ENCODE results near the gene ACSF3.
"Not testable (repeated sequence)": the region's sequence is repeated elsewhere in the genome, so short reads cannot be mapped to it uniquely, and the experiment has no call there.

The ACSF3 gene

DNA sequence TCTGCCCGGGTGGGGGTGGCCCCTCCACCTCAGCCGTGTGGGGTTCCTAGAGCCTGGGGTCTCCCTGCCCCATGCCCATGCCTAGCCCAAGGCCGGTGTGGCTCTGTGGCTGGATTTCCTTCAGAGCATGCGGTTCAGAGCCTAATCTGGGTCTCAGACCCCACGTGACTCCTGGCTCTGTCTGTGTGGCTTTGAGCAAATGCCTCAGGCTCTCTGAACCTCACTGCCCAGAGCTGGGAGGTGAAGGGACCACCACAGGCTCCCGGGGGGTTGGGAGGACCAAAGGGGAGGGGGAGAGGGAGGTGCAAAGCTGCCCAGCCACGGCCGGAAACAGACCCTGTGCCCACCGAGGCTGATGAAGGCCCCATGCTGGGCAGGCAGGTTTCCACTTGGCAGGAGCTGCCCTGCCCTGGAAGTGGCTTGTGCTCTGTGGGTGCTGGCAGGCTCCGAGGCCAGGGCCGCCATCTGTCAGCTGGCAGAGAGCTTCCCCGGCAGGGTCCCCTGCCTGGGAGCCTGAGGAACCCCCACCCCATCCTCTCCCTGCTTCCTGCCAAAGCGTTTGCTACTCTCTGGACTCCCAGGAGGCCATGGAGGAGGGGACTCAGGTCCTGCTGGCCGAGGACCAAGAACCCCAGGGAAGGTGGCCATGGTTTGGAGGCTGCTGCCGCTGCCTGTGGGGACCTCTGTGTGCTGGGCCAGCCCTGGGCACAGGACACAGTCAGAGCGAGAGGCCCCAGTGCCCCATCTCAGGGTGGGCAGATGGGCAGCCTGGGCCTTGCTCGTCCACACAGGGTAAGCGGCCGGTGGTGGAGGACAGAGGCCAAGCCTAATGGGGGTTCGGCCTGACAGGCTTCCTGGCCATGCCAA, 81.9 kb downstream of the ACSF3 start:
- DNase-seq (ENCODE audit: low spot score): no peak

DNA sequence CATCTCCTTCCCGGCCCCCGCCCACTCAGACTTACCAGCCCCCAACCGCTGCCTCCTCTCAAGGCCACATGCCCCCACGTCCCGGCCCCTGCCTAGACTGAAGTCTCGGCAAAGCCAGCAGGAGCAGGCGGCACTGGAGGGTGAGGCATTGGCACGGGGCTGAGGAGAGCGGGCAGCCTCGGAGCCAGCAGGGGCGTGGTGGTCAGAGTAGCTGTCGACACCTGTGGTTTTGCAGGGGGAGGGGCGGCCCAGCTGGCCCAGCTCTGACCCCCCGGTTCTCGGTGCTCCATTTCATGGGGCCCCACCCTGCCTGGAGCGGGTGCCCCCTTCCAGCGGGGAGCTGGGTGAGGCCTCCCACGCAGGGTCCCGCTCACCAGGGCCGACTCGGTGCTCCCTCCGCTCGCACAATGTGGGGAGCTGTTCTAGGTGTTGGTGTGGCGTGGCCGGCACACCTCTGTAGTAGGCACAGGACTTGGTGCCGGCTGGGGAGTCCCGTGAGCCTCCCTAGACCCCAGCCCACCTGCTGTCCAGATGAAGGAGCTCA, 82.6 kb downstream of the ACSF3 start:
- no peak for DNase-seq (ENCODE audit: low spot score)

DNA sequence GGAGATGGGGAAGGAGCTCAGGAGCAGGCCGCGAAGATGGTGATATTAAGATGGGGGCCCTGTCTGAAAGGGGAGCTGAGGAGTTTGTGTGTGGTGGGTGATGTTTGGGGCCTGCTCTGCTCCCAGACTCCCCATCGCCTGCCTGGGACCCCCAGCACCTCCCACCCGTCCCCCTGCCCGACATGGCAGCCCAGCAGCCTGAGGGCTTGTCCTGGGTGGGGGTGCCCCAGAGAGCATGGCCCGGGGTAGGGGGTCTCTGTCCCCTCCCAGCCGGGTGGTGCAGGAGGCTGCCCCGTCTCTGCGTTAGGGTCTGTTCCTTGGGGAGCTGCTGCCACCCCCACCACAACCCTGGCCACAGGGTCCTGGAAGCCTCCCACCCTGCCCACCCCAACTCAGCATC, 83.1 kb downstream of the ACSF3 start:
- DNase-seq (ENCODE audit: low spot score): no peak

DNA sequence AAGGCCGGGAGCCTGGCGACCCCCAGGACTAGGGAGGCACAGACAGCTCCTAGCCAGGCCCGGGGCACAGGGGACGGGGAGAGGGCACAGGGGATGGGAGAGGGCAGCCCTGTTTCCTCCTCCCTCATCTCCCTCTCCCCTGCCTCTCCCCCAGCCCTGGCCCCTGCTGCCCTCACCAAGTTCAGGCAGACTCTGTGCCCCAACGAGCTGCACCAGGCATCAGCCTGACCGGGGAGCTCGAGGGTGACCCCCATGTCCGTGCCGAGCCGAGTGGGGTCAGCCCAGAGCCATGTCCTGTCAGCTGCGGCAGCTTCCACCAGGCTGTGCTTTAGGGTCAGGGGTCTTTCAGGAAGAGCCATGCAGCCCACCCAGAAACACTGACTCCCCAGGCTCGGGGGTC, 83.8 kb downstream of the ACSF3 start:
- DNase-seq (ENCODE audit: low spot score): no peak

DNA sequence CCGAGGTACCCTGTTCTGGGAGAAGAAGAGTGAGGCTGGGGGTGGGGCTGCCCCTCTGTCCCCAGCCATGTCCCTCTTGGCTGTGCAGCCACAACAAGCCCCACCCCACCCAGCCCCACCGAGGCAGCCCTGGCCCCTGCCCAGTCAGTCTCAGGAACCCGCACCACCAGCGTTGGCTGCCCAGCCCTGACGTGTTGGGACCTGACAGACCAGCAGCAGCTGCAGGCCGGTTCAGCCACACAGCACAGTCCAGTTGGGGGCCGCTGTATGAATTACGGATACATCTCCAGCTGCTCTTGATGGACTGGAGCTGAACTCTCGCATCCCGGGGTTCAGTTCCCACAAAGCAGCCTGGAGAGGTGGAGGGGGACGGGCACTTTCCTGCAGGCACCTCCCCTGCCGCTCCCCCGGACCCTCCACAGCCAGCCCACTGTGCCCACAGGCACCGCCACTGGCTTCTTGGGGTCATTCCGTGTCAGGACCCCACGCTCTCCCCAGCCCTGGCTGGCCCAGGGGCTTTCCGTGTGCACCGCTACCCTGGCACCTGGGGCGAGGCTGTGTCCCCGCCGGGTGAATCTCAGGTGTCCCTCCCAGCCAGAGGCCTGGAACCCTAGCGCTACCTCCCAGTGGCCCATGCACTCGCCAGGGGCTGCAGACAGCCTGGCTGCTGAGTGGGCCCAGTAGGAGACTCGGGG, 84.9 kb downstream of the ACSF3 start:
- no peak for DNase-seq (ENCODE audit: low spot score)

DNA sequence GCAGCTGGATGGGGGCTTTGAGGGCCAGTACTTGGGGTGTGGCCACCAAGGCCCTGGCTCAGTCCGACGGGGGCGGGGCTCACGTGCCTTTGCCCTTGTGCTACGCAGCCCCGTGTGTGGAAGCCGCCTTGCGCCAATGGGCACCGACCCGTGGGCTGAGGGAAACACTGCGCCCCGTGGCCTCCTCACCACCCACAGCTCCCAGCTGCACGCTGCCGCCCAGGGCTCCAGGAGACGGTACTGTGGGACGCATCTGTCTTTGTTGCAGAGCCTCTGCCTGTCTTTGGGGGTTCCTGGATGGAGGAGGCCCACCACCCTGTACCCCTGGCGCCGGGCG, 85.5 kb downstream of the ACSF3 start:
- DNase-seq (ENCODE audit: low spot score): no peak

DNA sequence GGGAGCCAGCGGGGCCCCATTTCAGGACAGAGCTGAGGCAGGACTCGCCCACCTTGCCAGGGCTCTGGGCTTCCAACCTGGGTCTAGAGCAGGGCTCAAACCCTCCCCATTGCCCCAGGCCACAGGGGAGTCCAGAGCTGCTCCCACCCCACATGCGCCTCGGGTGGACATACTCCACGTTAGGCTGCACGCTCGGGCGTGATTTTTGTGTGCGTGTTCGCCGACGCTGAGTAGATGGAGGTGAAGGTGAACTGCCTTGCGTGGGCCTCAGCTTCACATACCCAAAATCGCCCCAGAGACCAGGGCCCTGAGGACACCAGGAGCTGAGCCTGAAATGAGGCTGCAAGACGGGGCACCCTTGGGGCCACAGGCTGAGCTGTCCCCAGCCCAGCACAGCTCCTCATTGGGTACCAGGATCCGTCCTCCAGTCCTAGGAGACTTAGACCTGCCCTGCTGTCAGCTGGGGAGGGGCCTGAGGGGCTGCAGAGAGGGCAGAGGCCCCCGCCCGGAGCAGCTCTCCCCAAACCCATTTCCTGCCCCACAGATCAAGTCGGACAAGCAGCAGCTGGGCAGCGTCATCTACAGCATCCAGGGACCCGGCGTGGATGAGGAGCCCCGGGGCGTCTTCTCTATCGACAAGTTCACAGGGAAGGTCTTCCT, 86.1 kb downstream of the ACSF3 start:
- DNase-seq (ENCODE audit: low spot score): no peak

DNA sequence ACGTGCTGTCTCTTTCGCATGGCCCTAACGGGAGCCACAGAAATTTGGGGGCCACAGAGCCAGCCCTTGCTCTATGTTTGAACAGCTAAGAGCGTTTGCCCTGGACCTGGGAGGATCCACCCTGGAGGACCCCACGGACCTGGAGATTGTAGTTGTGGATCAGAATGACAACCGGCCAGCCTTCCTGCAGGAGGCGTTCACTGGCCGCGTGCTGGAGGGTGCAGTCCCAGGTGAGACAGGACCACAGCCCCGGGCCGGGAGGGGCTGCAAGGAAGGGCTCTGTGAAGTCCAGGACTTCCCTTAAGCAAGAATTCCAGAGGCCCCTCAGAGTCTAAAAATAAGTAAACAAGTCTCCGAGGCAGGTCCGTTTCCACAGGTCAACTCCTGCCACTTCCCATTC, 89.8 kb downstream of the ACSF3 start:
- no peak for DNase-seq (ENCODE audit: low spot score)

DNA sequence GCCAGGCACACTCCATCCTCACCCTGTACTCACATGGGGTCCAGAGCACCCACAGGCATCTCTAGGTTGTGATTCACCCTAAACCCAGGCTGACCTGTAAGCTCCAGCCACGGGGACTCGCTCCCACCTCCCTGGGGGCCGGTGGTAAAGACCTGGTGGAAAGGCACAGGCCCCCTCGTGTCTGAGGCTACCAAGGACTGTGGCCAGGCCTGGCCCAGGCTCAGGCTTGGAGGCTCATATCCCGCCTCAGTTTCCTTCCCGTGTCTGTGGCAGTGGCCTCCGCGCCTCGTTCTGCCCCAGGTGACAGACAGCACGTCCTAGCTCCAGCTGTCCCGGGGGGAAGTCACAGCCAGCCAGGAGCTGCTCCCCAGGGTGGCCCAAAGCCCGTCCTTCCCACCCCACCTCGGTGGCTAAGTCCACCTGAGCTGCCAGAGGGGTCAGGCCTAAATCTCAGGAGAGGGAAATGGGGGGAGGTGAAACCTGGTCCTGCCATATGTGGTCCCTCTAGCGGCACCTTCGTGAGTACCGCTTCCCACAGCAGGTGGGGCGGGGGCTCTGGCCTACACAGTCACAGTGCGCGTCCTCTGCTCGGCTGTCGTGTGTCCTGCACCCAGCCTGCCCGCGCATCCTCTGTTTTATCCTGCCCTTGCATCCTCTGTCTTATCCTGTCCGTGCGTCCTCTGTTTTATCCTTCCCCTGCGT, 90.5 kb downstream of the ACSF3 start:
- no peak for DNase-seq (ENCODE audit: low spot score)

DNA sequence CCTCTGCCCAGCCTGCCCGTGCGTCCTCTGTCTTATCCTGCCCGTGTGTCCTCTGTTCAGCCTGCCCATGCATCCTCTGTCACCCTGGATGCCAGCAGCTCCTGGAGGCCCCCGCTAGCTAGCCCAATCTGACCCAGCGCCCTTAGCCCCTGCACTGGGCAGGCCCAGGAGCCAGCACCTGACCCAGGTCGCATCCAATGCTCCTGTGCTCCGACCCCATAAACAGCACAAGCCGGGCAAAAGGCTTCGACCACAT, 91.0 kb downstream of the ACSF3 start:
- DNase-seq (ENCODE audit: low spot score): no peak

DNA sequence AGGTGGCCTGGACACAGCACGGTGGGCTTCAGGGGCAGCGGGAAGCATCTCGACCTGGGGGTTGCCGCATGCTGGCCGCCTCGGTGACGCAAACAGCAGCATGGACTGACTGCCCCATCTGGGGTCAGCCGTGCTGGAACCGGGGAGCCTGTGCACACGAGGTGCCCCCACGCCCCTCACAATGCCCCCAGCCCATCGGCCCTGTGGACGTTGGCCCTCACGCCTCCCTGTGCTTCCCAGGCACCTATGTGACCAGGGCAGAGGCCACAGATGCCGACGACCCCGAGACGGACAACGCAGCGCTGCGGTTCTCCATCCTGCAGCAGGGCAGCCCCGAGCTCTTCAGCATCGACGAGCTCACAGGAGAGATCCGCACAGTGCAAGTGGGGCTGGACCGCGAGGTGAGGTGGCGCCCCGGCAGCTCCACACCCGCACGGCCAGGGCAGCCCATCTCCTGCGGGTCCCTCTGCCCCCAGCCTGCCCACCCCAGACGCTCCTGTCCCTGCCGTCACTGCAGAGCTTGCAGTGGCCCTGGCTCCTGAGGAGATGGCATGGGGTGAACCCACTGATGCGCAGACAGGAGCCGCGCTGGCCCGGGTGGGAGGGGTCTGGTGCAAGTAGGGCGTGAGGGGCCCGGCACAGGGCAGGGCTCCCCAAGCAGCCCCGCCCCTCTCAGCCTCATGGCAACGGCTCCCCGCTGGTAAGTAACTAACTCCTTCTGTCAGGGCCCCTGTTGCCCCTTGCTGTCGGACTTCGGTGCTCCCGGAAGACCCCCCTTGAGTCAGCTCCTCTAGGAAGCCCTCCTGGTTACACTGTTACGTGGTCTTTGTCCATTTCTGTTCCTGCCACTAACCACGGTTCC, 91.5 kb downstream of the ACSF3 start:
- no peak for DNase-seq (ENCODE audit: low spot score)

DNA sequence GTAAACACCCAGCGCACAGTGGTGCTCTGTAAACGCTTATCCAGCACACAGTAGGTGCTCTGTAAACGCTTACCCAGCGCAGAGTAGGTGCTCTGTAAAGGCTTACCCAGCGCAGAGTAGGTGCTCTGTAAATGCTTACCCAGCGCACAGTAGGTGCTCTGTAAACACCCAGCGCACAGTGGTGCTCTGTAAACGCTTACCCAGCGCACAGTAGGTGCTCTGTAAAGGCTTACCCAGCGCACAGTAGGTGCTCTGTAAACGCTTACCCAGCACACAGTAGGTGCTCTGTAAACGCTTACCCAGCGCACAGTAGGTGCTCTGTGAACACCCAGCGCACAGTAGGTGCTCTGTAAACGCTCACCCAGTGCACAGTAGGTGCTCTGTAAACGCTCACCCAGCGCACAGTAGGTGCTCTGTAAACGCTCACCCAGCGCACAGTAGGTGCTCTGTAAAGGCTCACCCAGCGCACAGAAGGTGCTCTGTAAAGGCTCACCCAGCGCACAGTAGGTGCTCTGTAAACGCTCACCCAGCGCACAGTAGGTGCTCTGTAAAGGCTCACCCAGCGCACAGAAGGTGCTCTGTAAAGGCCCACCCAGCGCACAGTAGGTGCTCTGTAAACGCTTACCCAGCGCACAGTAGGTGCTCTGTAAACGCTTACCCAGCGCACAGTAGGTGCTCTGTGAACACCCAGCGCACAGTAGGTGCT, 92.4 kb downstream of the ACSF3 start:
- DNase-seq (ENCODE audit: low spot score): not testable (repeated sequence)

DNA sequence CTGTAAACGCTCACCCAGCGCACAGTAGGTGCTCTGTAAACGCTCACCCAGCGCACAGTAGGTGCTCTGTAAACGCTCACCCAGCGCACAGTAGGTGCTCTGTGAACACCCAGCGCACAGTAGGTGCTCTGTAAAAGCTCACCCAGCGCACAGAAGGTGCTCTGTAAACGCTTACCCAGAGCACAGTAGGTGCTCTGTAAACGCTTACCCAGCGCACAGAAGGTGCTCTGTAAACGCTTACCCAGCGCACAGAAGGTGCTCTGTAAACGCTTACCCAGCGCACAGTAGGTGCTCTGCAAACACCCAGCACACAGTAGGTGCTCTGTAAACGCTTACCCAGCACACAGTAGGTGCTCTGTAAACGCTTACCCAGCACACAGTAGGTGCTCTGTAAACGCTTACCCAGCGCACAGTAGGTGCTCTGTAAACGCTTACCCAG, 93.0 kb downstream of the ACSF3 start:
- DNase-seq (ENCODE audit: low spot score): not testable (repeated sequence)

DNA sequence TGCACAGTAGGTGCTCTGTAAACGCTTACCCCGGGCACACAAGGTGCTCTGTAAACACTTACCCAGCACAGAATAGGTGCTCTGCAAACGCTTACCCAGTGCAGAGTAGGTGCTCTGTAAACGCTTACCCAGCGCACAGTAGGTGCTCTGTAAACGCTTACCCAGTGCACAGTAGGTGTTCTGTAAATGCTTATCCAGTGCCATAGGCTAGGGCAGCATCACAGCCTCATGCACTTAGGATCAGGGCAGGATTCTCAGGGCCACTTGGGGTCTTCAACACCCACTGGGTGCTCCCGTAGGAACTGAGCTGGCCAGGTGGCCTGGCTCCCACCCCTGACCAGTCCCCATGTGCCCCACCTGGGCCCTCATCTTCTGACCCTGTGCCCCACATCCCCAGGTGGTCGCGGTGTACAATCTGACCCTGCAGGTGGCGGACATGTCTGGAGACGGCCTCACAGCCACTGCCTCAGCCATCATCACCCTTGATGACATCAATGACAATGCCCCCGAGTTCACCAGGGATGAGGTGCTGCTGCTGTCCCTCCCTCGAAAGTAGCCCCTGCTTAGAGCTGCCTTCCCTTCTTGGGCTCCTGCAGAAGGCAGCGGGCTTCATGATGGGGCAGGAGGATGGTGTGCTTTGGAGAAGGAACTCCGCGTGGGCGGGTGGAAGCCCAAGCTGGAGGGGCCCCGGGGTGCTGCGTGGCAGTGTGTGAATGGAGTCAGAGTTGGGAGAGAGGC, 93.5 kb downstream of the ACSF3 start:
- DNase-seq (ENCODE audit: low spot score): peak; percentile 33

DNA sequence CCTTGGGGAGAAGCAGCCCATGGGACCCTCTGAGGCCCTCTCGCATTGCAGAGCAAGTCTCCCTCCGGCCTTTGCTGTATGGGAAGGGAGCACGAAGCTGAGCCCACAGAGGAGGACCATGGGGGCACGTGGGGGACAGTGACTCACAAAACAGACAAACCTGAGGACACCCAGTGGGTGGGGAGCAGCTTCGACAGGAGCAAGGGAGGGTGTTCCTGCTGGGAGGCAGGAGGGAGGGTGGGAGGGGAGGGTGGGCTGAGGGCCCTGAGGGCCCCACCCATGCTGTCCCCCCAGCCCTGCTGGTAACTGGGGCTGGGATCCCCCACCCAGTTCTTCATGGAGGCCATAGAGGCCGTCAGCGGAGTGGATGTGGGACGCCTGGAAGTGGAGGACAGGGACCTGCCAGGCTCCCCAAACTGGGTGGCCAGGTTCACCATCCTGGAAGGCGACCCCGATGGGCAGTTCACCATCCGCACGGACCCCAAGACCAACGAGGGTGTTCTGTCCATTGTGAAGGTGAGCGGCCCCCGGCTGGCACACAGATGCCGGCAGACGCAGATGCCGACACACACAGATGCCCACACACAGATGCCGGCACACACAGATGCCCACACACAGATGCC, 94.2 kb downstream of the ACSF3 start:
- no peak for DNase-seq (ENCODE audit: low spot score)

DNA sequence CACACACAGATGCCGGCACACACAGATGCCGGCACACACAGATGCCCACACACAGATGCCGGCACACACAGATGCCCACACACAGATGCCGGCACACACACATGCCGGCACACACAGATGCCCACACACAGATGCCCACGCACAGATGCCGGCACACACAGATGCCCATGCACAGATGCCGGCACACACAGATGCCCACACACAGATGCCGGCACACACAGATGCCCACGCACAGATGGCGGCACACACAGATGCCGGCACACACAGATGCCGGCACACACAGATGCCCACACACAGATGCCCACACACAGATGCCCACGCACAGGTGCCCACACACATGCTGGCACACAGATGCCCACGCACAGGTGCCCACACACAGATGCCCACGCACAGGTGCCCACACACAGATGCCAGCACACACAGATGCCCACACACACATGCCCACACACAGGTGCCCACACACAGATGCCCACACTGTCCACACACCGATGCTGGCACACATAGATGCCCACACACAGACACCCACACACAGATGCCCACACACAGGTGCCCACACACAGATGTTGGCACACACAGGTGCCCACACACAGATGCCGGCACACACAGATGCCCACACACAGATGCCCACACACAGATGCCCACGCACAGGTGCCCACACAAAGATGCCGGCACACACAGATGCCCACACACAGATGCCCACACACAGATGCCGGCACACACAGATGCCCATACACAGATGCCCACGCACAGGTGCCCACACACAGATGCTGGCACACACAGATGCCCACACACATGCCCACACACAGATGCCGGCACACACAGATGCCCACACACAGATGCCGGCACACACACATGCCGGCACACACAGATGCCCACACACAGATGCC, 95.1 kb downstream of the ACSF3 start:
- DNase-seq (ENCODE audit: low spot score): not testable (repeated sequence)

DNA sequence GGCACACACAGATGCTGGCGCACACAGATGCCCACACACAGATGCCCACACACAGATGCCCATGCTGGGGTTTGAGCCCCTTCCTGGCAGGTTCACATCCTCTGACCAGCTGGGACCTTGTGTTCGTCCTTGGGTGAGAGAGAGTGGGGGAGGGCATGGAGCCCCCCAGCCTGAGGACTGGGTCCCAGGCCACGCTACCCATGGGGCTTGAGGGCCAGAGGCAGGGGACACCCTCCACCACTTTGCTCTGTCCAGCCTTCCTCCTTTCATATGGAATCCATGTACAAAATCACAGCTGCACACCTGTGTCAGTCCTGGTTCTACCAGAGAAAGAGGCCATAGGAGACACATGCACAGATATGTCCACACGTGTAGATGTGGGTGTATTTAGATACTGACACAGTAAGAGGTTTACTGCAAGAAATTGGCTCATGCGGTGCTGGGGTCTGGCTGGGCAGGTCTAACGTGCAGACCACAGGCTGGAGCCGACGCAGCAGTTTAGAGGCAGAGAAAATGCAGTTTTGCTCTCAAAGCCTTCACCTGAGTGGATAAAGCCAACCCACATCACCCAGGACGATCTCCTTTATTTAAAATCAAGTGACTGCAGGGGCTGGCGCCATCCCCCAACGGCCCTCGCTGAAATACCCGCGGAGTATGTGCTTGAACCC, 95.8 kb downstream of the ACSF3 start:
- no peak for DNase-seq (ENCODE audit: low spot score)

Data from germinal center (tissue), 1 donor.